ENCODE results near the gene ANP32A.
"Not testable (repeated sequence)": the region's sequence is repeated elsewhere in the genome, so short reads cannot be mapped to it uniquely, and the experiment has no call there.

The ANP32A gene

DNA sequence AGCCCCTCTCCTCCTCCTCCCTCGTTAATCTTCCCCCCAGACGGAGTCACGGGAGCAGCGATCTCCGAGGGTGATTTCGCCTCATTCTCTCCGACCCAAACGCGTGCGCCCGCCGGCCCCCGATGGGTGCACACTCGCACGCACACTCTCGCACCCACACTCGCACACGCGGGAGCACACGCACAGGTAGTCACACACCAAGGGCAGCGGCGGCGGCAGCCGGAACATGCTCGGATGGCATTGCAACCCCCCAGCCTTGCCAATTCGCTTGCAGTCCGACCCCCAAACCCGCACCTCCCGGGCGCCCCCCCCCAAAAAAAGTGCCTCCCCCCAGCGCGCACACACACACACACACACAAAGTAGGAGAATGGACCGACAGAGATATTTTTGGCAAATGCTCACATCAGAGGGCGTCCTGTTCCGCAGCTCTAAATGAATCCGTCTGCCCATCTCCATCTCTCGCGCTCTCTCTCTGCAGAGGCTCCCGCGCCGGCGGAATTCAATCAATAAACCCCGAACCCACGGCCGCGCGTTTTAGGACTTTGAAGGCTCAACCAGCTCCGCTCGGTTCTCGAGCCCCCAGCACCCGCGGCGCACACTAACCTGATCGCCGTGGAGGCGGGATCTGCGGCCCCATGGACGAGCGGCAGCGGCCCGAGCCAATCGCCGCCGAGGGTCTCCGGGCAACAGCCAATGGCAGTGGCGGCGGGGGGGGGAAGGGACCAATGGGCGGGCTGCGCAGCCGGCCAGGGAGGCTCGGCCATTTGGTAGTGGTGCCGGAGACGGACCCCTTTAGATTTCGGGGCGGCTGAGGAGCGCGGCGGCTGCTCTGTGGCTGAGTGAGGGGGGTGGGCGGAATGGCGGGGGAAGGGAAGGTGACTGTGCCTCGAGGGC, at the start of gene ANP32A:
Gene ANP32A (minus strand): TSS at position 601 of the 895 bp plus-strand sequence. CDS start 144 bp downstream, at position 457.
- in situ Hi-C loops (cut with HindIII; ENCODE audit: low pct_unique_long_range_greater_than_20kb, low sequenced_read_pairs) = no loop called here
- TF ChIP-seq JUND (IDR thresholded peaks at IDR 0.05; ENCODE audit: low read depth) = 0 out of 2 replicates have a peak, but pooled peaks have one; percentile 24
- DNase-seq (ENCODE audit: low read depth in 1 of 2, low spot score in 1 of 2) = peak; percentile 97 to 100

DNA sequence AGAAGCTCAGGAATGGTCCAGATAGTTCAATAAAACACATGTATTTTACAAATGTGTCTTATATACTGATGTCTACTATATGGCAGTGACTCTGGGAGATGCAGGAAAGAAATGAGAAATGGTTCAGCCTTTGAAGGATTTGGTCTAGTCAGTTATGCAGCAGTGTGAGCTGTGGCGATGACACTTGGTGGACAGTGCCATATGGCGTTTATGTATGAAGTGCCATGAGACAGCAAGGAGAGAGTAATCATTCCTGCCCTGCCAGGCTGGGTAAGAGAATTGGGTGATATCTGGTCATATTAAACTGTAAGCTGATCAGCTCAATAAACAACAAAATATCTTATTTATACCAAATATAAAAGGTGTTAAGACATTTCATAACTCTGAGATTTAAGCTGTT, 47.6 kb upstream of the ANP32A start:
- TF ChIP-seq JUND (IDR thresholded peaks at IDR 0.05; ENCODE audit: low read depth) = no peak
- no peak for DNase-seq (ENCODE audit: low read depth in 1 of 2, low spot score in 1 of 2)
- in situ Hi-C loops (cut with HindIII; ENCODE audit: low pct_unique_long_range_greater_than_20kb, low sequenced_read_pairs) = no loop called here

DNA sequence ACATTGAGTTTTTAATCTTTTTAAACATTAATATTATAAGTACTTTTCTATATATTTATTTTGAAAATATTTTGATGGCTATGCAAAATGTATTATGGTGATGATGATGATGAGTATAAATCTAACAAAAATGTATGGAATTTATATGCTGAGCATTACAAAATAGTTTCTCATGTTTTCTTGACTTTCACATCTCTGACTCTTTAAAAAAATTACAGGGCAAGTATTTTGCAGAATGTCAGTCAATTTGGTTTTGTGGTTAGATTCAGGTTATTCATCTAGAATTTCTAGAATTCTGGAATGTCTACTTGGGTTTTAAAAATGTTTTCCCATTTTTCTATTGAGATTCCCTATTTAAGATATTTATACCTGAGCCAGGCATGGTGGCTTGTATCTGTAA, 41.7 kb upstream of the ANP32A start:
- no peak for TF ChIP-seq JUND (IDR thresholded peaks at IDR 0.05; ENCODE audit: low read depth)
- DNase-seq (ENCODE audit: low read depth in 1 of 2, low spot score in 1 of 2) = no peak
- in situ Hi-C loops (cut with HindIII; ENCODE audit: low pct_unique_long_range_greater_than_20kb, low sequenced_read_pairs) = no loop called here

DNA sequence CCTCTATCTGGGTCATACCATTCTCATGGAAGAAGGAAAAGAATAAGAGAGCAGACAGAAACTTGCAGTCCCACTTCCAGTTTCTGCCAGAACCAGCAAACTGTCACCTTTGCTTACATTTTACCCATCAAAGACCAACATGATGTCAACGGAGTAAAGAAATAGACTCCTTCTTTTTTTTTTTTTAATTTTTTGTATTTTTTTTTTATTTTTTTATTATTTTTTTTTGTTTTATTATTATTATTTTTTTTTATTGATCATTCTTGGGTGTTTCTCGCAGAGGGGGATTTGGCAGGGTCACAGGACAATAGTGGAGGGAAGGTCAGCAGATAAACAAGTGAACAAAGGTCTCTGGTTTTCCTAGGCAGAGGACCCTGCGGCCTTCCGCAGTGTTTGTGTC, 38.0 kb upstream of the ANP32A start:
- DNase-seq (ENCODE audit: low read depth in 1 of 2, low spot score in 1 of 2); in situ Hi-C loops (cut with HindIII; ENCODE audit: low pct_unique_long_range_greater_than_20kb, low sequenced_read_pairs): not testable (repeated sequence)

DNA sequence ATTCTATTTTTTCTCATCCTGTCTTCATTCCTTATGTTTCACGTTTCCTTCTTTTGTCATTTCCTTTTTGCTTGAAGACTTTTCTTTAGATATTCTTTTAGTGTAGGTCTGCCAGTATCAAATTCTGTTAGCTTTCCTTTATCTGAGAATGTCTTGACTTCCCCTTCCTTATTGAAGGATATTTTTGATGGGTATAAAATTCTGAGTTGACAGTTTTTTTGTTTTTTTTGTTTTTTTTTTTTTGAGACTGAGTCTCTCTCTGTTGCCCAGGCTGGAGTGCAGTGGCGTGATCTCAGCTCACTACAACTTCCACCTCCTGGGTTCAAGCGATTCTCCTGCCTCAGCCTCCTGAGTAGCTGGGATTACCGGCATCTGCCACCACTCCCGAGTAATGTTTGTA, 36.7 kb upstream of the ANP32A start:
- DNase-seq (ENCODE audit: low read depth in 1 of 2, low spot score in 1 of 2); in situ Hi-C loops (cut with HindIII; ENCODE audit: low pct_unique_long_range_greater_than_20kb, low sequenced_read_pairs): not testable (repeated sequence)

DNA sequence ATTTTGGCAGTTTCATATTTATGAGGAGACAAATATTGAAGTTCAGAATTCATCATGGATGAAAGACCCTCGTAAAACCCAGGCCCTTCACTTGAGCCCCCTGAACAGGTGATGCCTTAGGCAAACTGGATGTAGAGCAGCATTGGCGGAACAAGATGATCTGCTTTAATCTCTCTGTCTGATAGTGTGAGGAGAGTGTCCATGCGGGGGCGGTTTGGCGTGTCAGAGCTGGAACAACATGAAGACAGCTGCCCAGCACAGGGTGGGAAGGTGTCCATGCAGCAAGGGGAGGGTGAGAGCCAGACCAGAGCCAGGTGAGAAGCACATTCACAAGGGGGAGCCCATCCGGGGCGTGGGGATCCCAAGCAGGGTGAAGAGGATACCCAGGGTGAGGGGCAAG, 31.8 kb upstream of the ANP32A start:
- no peak for TF ChIP-seq JUND (IDR thresholded peaks at IDR 0.05; ENCODE audit: low read depth)
- in situ Hi-C loops (cut with HindIII; ENCODE audit: low pct_unique_long_range_greater_than_20kb, low sequenced_read_pairs) = no loop called here
- DNase-seq (ENCODE audit: low read depth in 1 of 2, low spot score in 1 of 2) = no peak

DNA sequence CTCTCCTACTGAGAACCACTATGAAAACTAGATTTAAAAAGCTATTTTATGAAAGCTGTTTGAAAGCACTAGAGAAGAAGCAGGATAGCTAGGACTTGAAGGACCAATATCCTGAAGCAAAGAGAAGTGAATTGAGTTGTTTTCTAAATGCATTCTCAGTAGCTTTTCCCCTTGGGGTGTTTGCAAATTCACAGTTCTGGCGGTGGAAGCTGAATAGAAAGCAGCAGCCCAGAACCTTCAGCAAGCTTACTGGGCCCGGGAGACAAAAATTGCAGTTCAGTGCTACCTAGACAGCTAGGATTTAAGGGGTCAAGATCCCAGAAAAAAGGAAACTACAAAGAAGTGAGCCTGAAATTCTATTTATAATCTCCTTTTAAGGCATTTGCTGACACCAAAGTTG, 31.3 kb upstream of the ANP32A start:
- in situ Hi-C loops (cut with HindIII; ENCODE audit: low pct_unique_long_range_greater_than_20kb, low sequenced_read_pairs) = no loop called here

DNA sequence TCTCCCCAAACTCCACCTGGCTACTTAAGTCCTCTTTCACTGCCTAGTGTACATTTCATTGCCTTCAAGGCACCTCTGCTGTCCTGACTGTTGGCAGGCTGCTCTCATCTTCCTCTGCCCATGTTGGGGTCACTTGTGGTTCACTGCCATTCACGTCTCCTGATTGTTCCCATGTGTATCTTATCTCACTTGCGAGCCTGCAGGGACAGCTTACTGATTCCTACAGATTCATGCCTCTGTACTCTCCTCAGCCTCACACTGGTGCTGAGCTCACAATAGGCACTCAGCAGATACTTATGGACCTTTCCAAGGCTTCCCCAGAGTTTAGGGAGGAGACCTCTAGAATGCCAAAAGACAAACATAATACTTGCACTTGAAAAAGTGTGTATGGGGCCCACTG, 28.8 kb upstream of the ANP32A start:
- in situ Hi-C loops (cut with HindIII; ENCODE audit: low pct_unique_long_range_greater_than_20kb, low sequenced_read_pairs) = no loop called here
- no peak for DNase-seq (ENCODE audit: low read depth in 1 of 2, low spot score in 1 of 2)
- TF ChIP-seq JUND (IDR thresholded peaks at IDR 0.05; ENCODE audit: low read depth) = no peak

More for the DNA sequence above, 31.3 kb upstream of the ANP32A start:
- no peak for DNase-seq (ENCODE audit: low read depth in 1 of 2, low spot score in 1 of 2)
- no peak for TF ChIP-seq JUND (IDR thresholded peaks at IDR 0.05; ENCODE audit: low read depth)

DNA sequence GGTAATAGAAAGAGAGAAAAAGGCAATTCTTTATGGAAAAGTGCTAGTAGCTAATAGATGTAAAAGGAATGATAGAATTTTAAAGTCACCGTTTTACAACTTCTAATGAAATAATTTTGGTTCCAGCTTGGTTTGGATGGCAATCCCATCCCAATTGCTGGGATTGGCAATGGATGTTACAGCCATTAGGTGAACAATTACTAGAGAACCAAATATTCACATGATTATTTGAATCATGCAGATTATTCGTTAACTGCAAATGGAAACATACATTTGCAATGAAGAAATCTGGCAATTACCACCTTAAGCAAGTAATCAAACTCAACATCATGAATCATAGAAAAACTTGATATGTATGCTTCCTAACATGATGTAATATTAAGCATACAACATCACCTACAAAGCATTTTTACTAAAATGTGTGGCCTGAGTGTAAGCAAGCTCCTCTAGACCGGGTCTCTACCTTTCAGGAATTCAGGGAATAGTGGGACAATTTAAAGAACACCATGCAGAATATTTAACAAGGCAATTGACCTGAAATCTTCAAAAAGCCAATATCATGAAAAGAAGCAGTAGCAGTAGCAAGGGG, 26.2 kb upstream of the ANP32A start:
- in situ Hi-C loops (cut with HindIII; ENCODE audit: low pct_unique_long_range_greater_than_20kb, low sequenced_read_pairs) = no loop called here
- TF ChIP-seq JUND (IDR thresholded peaks at IDR 0.05; ENCODE audit: low read depth) = no peak
- no peak for DNase-seq (ENCODE audit: low read depth in 1 of 2, low spot score in 1 of 2)

DNA sequence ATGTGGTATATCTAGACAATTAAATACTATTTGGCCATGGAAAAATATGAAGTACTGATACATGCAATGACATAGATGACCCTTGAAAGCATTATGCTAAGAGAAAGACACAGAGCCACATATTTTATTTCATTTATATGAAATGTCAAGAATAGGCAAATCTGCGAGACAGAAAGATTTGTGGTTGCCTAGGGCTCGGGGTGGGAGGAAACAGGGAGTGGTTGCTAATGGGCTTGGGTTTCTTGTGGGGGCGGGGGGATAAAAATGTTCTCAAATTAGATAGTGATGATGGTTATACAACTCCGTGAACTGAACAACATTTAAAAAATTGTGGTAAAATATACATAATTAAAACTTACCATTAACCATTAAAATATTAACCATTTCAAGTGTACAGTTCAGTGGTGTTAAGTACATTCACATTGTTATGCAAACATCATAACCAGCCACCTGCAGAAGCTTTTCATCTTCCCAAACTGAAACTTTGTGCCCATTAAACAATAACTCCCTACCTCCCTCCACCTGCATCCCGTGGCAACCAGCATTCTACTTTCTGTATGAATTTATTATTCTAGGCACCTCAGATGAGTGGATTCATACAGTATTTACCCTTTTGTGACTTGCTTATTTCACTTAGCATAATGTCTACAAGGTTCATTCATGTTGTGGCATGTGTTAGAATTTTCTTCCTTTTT, 24.3 kb upstream of the ANP32A start:
- in situ Hi-C loops (cut with HindIII; ENCODE audit: low pct_unique_long_range_greater_than_20kb, low sequenced_read_pairs) = no loop called here
- DNase-seq (ENCODE audit: low read depth in 1 of 2, low spot score in 1 of 2) = no peak
- TF ChIP-seq JUND (IDR thresholded peaks at IDR 0.05; ENCODE audit: low read depth) = no peak

DNA sequence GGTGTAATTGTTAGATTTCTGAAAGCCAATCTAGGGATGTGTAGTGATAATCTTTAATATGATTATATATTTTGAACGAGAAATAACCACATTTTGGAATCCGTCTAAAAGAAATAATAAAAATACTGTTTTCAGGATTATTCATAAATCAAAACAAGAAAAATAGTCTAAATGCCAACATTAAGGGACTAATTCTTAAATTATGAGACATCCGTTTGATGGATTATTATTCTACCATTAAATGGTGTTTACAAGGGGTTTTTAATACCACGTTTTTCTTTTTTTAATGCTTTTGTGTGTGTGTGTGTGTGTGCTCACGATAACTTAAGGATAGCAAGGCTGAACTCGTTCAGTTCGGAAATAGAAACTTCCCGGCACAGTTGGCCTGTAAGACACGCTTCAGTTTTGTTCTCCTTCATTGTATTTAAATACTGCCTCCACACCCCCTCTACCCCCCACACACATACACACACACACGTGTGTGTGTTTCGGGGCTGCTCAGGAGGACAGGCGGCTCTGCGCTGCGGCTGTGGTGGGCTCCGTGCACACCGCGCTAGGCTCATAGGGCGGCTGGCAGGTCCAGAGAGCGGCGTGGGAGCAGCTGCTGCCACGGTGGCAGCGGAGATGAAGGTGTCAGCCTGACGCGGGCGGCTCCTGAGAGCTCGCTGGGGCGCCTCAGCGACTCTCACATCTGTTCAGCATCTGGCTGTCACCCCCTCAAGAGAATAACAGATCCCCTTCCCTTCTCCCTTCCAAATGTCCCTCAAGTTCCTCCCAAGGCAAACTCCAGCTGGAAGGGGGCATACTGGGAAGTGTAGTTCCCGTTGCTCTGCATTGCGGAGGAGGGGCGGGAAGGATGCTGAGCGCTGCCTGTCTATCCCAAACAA, 23.0 kb upstream of the ANP32A start:
- peak in 1 of 2 experiments; percentile 32 for DNase-seq (ENCODE audit: low read depth in 1 of 2, low spot score in 1 of 2)
- in situ Hi-C loops (cut with HindIII; ENCODE audit: low pct_unique_long_range_greater_than_20kb, low sequenced_read_pairs) = no loop called here
- no peak for TF ChIP-seq JUND (IDR thresholded peaks at IDR 0.05; ENCODE audit: low read depth)

DNA sequence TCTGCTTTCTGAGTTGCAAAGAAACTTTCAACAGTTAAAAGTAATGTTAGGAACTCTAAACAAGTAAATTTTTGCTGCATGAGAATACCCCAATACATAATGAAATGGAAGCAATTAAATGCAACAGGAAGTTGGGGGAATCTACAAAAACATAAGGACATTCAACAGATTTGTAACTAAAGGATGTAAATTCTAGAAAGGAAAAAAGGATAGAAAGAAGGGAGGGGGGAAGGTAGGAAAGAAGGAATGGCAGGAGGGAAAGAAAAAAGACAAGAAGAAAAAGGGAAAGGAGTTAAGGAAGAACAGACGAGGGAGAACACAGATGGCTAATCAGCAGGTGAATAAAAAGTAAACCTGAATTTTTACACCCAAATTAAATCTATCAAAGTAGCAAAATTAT, 22.3 kb upstream of the ANP32A start:
- DNase-seq (ENCODE audit: low read depth in 1 of 2, low spot score in 1 of 2) = no peak
- in situ Hi-C loops (cut with HindIII; ENCODE audit: low pct_unique_long_range_greater_than_20kb, low sequenced_read_pairs) = no loop called here
- no peak for TF ChIP-seq JUND (IDR thresholded peaks at IDR 0.05; ENCODE audit: low read depth)
